RPMI7951 (cell line): ENCODE data around the gene MBD3. TPM values are rescaled to one million over a fixed set of nuclear protein-coding genes. Genes with fewer than 3 reads are reported as not detected.

Experiments used
- DNase-seq: peaks from one replicate; pipeline ENCODE4 v3.0.0-alpha.2; 2012; ENCODE audit warnings: low read depth
- total RNA-seq: library from RNA; depleted of rRNA; stranded (reverse); fragments of >200 nt; shearing (Covaris generic); gene quantifications from 2 replicates; pipeline ENCODE4 v1.2.3, GENCODE V29; 2014

The MBD3 gene
- total RNA-seq, 1 experiment from 2014 or later, result 55.2 TPM

DNA sequence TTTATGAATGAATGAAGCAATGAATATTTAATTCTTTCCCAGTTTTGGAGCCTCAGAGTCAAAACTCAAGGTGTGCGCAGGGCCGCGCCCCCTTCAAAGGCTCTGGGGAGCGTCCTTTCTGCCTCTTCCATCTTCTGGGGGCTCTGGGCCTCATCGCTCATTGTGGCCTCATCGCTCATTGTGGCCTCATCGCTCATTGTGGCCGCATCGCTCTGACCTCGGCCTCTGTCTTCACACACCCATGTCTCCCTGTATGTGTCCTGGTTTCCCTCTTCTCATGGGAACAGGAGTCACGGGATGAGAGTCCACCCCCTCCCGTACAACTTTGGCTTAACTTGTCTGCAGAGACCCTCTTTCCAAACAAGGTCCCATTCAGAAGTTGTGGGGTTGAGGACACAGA is 21.3 kb downstream of the MBD3 start:
- no peak for DNase-seq

DNA sequence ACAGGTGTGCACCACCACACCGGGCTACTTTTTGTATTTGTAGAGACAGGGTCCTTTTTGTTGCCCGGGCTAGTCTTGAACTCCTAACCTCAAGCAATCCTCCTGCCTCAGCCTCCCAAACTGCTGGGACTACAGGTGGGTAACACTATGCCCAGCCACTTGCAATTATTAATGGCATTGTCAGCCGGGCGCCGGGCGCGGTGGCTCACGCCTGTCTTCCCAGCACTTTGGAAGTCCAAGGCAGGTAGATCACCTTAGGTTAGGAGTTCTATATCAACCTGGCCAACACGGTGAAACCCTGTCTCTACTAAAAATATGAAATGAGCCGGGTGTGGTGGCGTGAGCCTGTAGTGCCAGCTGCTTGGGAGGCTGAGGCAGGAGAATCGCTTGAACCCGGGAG is 21.8 kb downstream of the MBD3 start:
- DNase-seq, result no peak

DNA sequence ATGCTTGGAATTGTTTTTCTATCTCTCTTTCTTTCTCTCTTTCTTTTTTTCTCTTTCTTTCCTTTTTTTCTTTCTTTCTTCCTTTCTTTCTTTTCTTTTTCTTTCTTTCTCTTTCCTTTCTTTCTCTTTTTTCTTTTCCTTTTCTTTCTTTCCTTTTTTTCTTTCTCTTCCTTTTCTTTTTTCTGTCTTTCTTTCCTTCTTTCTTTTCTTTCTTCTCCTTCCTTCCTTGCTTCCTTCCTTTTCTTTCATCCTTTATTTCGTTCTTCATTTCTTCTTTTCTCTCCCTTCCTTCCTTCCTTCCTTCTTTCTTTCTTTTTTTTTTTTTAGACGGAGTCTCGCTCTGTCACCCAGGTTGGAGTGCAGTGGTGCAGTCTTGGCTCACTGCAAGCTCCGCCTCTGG is 22.7 kb downstream of the MBD3 start:
- no peak for DNase-seq

DNA sequence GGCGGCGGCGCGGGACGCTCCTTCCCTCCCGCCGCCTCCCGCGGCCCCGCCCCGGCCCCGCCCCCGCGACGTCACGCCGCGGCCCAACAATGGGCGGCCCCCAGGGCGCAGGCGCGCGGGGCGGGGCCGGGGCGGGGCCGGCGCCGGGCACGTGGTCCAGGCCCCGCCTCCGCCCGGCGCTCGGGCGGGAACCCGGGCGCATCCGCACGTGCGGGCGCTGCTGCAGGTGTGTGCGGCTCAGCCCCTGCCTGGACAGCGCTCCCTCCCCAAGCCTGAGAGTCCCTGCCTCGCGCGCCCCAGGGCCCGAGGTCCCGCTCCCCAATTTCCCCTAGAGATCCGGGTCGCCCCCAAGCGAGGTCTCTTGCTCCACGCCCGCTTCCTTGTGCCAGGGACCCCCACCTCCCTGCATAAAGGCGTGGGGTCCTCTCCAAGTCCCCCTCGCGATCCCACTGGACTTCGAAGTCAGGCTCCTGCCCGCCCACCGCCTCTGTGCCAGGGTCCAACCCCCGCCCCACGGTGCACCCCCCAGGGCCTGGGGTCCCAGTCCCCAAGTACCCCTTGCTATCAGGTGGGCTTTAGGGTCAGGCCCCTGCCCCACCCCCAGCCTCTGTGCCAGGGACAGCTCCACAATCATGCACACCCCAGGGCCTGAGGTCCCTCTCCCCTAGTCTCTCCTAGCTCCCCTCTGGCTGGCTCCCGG is 24.2 kb downstream of the MBD3 start, which contains the start of gene MEX3D:
Gene MEX3D (minus strand): TSS at position 6 of the 700 bp plus-strand sequence. CDS start 267 bp downstream, outside the sequence.
- DNase-seq, result peak; percentile 72

DNA sequence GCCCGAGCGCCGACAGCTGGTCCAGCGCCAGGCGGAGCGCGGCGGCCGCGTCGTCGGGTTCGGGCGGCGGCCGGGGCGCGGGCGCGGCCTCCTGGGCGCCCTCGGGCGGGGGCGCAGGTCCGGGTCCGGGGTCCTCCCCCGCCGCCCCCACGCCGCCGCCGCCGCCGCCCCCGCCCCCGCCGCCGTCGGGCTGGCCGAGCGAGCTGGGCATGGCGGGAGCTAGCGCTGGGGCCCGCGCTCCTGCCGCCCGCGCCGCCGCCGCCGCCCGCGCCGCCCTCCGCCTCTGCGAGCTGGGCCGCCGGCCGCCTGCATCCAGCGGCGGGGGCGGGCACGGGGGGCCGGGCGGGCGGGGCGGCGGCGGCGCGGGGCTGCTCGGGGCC is 24.8 kb downstream of the MBD3 start:
- no peak for DNase-seq

DNA sequence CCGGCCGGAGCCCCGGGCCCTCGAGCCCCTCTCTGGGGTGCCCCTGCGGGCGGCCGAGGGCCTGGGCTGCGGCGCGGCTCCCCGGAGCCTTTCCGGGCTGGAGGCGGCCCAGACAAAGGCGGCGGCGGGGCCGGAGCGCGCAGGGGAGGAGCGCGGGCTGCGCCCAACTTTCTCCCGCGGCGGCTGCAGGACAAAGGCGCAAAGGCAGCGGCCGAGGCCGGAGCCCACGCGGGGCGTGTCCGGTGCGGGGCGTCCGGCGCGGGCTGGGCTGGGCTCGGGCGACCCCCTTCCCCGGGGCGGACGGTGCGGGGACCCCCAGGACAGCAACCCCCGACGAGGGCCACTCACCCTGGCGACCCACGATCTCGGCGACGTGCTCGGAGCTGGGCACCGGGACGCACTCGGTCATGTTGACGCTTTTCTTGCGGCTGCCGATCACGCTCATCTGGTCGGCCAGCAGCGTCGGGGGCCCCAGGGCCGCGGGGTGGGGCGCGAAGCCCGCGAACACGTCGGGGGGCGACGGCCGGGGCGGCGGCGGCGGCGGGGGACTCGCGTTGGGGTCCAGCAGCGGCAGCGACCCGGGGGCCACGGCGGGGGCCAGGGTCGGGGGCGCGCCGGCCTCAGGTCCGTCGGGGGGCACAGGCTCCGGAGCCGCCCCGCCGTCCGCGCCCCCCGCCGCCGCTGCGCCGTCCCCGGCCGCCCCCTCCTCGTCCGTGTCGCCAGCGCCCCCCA is 25.4 kb downstream of the MBD3 start:
- DNase-seq, result peak; percentile 41

DNA sequence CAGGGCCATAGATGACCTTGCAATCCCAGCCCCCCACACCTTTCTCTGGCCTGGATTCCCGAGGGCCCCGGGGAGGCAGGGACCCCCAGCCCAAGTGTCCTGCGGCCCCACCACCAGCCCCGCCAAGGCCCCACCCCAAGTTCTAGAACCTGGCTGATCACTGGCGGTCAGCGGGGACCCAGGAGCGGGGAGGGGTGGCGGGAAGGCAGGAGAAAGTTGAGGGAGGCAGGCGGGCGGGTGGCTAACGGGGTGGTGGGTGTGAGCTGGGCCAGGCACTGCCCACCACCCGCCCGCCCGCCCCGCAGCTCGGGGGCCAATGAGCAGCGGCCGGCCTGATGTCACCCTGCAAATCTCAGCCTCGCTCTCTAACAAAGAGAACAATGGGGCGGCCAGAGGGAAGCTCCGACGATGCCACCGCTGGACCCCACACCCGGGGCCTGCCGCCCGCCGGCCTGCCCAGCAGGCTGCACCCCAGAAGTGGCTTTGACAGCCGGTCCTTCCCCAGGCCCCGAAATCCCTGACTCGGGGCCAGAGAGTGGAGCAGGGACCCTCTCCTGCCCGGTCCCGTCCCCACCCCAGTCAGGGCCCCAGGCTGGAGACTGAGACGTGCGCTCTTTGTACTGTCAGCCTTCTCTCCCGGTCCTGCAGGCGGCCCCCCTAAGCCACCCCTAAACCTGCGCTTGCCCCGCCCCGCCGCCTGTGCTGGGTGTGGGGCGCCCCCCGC is 26.1 kb downstream of the MBD3 start:
- DNase-seq, result peak; percentile 76

DNA sequence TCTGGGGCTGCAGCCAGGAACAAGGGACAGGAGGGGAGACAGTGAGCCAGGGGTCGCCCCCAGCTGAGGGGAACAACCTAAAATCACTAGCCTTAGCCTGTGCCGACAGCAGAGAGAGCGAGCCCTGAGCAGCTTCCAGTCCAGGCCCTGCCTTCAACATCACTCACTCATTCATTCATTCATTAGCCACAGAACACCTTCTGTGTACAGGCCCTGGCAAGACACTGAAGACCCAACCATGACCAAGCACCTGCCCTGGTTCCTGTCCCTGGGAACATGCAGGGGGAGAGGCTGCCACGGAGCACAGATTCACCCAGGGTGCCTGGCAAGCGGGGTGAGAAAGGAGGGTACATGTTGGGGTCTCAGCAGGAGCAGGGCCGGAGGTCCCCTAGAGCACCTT is 29.4 kb downstream of the MBD3 start:
- no peak for DNase-seq

DNA sequence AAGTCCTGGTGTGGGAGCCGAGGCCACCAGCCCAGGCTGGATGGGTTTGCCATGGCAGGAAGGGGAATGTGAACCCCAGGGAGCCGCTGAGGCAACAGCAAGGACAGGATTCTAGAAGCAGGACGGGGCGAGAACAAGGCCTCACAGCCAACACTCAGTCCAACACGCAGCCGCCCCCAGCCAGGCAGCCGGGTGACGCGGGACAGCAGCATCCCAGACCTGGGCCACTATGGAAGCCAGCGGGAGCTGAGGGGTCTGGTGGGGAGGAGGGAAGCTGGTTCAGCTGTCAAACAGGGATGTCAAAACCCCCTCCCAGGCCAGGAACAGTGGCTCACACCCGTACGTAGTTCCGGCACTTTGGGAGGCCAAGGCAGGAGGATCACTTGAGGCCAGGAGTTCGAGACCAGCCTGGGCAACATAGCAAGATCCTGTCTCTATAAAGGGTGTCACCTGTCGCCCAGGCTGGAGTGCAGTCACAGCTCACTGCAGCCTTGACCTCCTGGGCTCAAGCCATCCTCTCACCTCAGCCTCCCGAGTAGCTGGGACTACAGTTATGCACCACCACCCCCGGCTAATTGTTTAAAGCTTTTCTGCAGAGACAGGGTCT is 31.3 kb downstream of the MBD3 start:
- DNase-seq, result no peak

DNA sequence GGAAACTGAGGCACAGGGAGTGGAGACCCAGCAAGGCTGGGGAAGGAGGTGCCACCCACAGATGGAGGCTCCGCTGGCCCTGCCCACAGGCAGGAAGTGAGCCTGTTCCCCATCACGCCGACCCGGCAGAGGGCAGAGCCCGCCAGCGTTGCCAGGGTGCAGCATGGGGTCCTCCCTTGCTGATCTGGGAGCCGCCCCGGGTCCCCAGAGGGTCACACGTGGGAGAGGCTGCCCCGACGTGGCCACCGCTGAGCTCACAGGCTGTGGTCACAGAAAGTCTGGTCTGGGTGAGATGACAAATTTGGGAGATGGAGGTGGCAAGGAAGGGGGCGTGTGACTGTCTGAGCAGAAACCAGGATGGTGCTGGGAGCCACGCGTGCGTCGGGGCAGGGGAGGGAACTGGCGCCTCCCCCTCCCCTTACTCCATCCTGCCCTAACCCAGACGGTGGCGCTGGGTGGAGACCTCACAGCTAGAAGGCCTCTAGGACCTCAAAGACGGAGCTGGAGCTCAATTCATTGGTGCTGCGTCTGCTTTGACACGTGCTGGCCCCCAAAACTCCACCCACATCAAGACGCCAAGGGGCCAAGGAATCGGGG is 32.3 kb downstream of the MBD3 start:
- no peak for DNase-seq

DNA sequence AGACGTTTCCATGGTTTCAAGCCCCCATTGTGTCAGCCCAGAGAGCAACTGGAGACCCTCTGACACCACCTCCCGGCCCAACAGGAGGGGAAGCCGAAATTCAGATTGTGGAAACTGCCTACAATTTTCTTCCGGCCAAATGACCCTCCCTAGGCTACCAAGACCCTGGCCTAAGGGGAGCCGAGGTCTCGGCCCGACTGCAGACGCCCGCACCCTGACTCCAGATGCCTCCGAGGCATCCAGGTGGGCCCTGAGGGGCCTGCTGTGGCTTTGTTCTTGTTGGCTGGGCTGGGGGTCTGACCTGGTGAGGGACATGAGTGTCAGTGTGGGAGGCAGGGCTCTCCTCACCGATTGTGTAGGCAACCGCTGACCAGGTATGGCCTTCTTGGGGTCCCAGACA is 34.1 kb downstream of the MBD3 start:
- no peak for DNase-seq

DNA sequence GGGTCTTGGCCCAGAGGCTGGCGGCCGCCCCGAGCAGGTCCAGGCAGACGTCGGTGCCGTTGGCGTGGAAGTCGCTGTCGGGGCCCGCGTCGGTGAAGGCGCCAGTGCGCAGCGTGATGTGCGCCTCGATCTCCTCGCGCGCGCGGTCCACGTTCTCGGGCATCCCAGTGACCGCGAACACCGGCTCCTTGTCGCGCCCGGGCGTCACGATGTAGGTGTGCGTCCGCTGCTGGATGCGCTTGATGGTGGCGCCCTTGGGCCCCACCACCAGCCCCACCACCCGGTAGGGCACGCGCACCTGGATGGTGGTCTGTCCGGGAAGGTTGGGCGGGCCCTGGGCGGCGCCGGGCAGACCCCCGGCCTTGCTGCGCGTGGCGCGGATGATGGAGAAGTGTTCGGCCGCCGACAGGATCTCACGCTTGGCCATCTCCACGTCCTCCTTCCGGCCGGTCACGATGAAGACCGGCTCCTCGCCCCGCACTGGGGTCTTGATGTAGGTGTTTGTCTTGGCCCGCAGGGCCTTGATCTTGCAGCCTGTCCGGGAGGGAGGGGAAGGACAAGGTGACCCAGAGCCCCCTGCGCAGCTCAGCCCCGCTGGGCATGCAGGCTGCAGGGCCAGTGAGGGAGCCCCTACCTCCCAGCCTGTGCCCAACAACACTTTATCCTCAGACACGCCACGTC is 36.1 kb downstream of the MBD3 start:
- DNase-seq, result no peak

DNA sequence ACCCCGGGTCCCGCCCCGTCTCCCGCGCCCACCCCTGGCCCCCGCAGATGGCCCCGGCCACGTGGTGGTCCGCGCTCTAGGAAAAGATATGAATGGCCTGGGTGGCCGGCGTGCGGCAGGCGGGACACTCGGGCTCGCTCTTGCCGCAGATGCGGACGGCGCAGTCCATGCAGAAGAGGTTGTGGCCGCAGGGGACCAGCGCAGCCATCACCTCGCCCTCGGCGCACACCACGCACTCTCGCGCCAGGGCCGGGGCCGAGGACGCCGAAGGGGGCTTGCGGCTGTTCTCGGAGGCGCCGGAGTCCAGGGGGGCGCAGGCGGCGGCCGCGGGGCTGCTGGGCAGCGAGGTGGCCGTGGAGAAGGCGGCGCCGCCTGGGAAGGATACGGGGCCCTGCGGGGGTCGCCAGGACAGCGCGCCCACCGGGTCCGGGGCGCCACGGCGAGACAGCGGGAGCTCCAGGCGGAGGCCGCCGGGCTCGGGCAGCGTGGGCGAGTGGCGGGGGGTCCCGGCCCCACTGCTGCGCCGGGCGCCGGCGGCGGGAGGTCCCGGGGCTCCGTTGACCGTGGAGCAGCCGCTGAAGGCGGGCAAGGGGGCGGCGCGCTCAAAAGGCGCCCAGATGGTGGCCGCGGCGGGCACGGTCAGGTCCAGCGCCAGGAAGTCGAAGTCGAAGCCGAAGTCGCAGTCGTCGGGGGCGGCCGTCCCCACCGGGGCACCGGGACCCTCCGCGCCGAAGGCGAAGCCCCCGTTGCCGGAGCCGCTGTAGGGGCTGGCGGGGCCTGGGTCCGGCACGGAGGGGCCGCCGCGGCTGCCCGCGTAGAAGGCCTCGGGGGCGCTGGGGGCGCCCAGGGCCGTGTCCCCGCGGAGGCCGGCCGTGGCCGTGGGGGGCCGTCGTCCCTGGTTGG is 36.9 kb downstream of the MBD3 start:
- DNase-seq, result no peak

DNA sequence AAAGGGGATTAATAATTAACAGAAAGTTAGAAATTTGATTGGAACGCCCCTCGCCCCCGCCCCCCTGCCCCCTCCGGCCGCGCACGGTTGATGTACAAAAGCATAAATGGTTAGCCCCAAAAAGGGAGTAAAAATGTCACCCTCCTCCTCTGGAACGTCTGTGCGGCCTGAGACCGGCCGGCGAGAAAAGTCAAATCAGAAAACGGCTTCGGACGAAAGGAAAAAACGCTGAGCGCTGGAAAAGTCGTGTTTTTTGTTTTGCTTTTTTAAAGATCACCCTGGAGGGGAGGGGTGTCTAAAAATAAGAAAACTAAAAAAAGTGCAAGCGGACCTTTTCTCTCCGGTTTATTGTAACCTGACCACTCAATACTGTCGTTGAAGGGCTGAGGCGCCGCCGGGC is 37.7 kb downstream of the MBD3 start:
- no peak for DNase-seq

DNA sequence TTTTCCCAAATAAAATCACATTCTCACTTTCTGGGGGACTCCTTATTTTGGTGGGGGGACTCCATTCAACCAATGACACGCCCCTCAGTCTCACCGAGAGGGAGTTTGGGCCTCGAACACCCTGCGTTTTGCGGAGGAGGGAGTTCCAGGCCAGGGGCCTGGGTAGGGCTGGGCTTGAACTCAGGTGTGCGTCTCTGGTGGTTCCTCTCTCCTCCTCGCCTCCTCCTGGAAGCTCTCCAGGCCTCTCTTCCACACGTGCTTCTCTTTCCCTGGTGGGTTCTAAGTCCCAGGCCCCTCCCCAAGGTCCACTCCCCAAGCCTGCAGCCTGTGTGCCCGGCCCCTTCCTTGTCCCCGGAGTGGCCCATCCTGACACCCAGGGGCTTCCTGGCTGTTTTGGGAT is 39.2 kb downstream of the MBD3 start:
- no peak for DNase-seq

DNA sequence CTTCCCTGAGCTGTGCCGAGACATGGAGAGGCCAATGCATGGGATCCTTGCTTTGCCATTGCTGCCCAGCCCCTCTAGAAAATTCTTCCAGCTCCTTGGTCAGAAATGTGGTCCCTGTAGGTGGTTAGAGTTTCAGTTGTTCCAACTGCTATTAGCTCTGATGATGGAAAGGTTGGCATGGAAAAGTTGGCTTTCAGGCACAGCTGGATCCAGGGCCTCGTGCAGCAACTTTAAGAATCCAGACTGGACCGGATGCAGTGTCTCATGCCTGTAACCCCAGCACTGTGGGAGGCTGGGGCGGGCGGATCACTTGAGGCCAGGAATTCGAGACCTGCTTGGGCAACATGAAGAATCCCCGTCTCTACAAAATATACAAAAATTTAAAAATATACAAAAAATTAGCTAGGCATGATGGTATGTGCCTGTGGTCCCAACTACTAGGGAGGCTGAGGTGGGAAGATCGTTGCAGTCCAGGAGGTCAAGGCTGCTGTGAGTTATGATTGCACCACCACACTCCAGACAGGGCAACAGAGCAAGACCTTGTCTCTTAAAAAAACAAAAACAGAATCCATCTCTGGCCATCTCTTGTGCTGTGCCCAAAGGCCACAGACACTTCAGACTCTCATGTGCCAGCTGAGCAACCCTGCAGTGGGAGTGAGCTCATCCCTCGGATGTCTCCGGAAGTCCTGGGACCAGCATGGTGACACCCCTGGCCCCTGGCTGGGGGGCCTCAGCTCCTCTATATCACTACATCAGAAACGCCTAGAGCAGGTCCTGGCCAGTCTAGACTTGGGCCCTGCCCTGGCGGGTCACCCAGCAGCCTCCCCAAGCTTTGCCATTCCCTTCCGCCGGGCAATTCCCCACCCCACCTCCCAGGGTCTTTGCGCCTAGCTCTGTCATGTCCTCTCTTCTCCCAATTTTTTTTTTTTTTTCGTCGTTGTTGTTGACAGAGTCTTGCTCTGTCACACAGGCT is 41.3 kb downstream of the MBD3 start:
- no peak for DNase-seq

DNA sequence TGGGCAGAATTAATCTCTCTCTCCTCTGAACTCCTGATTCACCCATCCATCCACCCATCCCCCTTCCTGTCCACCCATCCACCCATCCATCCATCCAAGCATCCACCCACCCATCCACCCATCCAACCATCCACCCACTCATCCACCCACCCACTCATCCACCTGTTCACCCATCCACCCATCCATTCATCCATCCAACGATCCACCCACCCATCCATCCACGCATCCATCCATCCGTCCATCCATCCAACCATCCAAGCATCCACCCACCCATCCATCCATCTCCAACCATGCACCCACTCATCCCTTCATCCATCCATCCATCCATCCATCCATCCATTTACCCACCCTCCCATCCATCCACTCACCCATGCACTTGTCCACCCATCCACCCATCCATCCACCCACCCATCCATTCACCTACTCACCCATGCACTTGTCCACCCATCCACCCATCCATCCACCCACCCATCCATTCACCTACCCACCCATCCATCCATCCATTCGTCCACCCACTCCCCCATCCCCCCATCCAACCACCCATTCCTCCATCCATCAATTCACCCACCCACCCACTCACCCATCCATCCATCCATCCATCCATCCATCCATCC is 43.2 kb downstream of the MBD3 start:
- DNase-seq, result no peak

DNA sequence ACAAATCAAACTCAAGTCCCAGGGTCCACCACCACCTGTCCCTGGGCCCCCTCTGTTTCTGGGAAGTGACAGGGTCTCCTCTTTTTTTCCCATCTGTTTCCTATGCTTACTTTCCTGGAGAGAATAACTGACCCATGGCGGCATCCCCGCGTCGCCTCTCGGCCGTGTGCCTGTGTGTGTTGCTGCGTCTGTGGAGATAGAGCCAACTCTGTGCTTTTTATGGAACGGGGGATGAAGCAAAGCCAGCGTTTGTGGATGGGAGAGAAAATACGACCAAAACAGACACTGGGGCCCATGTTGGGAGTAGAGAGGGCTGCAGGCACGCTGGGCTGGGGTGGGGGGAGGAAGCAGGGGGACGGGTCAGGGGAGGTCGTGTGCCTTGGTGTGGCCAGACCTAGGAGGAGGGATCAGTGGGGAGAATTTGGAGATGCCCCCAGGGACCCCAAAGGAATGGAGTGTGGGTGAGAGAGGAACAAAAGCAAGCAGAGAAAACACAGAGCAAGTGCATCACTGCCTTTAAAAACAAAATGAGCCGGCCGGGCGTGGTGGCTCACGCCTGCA is 52.2 kb downstream of the MBD3 start:
- no peak for DNase-seq
